DND-41 (cell line): ENCODE data around the gene ANKRD11.
"Not testable (repeated sequence)": the region's sequence is repeated elsewhere in the genome, so short reads cannot be mapped to it uniquely, and the experiment has no call there.

Experiments used
- ATAC-seq: fragments of 200-7000 bp; cut with Tn5 transposase; 3 replicates; pipeline ENCODE4 v1.9.1; 2021; ENCODE audit warnings: low read depth; ENCODE audit not compliant: insufficient read depth
- DNase-seq: peaks from one replicate; pipeline ENCODE4 v3.0.0-alpha.2; 2020
- H2AFZ ChIP-seq: 2 replicates; pipeline ENCODE4 v1.6.0; 2012; ENCODE audit warnings: low read depth, low read length
- H3K27ac ChIP-seq: 2 replicates; pipeline ENCODE4 v1.5.1; 2012; ENCODE audit warnings: low read length, inconsistent platforms
- H3K27me3 ChIP-seq: fragments of 200-600 bp; sonication (generic); 2 replicates; pipeline ENCODE4 v1.6.0; 2012; ENCODE audit warnings: low read length, mild to moderate bottlenecking, inconsistent platforms; ENCODE audit not compliant: insufficient read depth, poor library complexity
- H3K36me3 ChIP-seq: 2 replicates; pipeline ENCODE4 v1.5.1; 2012; ENCODE audit warnings: low read length, inconsistent platforms; ENCODE audit not compliant: insufficient read depth
- H3K4me1 ChIP-seq: 2 replicates; pipeline ENCODE4 v1.5.1; 2012; ENCODE audit warnings: mild to moderate bottlenecking, low read length; ENCODE audit not compliant: insufficient read depth
- H3K4me2 ChIP-seq: 2 replicates; pipeline ENCODE4 v1.6.0; 2012; ENCODE audit warnings: mild to moderate bottlenecking, moderate library complexity, low read length, inconsistent platforms; ENCODE audit not compliant: insufficient read depth
- H3K4me3 ChIP-seq, 2 experiments: fragments of 200-600 bp in 1 of 2; shearing (Covaris generic) in 1 of 2; 2 replicates each; pipeline ENCODE4 v1.5.1; 2012 to 2016; ENCODE audit warnings: inconsistent platforms in 2 of 2, low read length in 2 of 2, mild to moderate bottlenecking in 2 of 2, low read depth in 1 of 2, moderate library complexity in 1 of 2
- H3K79me2 ChIP-seq: 2 replicates; pipeline ENCODE4 v1.6.0; 2012; ENCODE audit warnings: low read length, inconsistent platforms; ENCODE audit not compliant: insufficient read depth
- H3K9ac ChIP-seq: 2 replicates; pipeline ENCODE4 v1.6.0; 2012; ENCODE audit warnings: low read depth, mild to moderate bottlenecking, inconsistent platforms, low read length, moderate library complexity
- H3K9me3 ChIP-seq: 2 replicates; pipeline ENCODE4 v1.5.1; 2012; ENCODE audit warnings: low read length, moderate library complexity, mild to moderate bottlenecking, inconsistent platforms; ENCODE audit not compliant: insufficient read depth, severe bottlenecking
- H4K20me1 ChIP-seq: 2 replicates; pipeline ENCODE4 v1.6.0; 2012; ENCODE audit warnings: low read length; ENCODE audit not compliant: insufficient read depth
- EZH2 ChIP-seq: IDR thresholded peaks from 3 replicates; pipeline ENCODE4 v1.6.1; 2012; ENCODE audit warnings: borderline replicate concordance, low read depth, mild to moderate bottlenecking, moderate library complexity, low read length, inconsistent platforms; ENCODE audit not compliant: severe bottlenecking
- TF ChIP-seq, protein P1 (sequence below): IDR thresholded peaks from 2 replicates; pipeline ENCODE4 v1.5.1; 2012; ENCODE audit warnings: borderline replicate concordance, low read length, moderate library complexity, mild to moderate bottlenecking; ENCODE audit not compliant: poor library complexity, severe bottlenecking; ENCODE audit errors: extremely low read depth

The ANKRD11 gene

GRCh38 chr16:89430436-89431157, 59.8 kb downstream of the ANKRD11 start:
- no peak overlapping the region for H3K27ac ChIP-seq
- H3K4me2 ChIP-seq: no peak overlapping the region

GRCh38 chr16:89428605-89429004, 61.8 kb downstream of the ANKRD11 start:
- not testable (repeated sequence) for H2AFZ ChIP-seq, DNase-seq, H3K27me3 ChIP-seq, H3K27ac ChIP-seq, H3K9me3 ChIP-seq, H3K4me2 ChIP-seq, H3K9ac ChIP-seq, H3K4me1 ChIP-seq, H3K4me3 ChIP-seq, ATAC-seq
- Histone ChIP-seq H3K36me3 (peaks cover 53% of the 10 kb centered on the region), H3K79me2 (peaks cover 87% of the 10 kb centered on the region), H4K20me1 (peaks cover 85% of the 10 kb centered on the region)

More at GRCh38 chr16:89430436-89431157, 59.8 kb downstream of the ANKRD11 start:
- no peaks in the 10 kb centered on the region for H3K4me1 ChIP-seq
- no peak for DNase-seq
- TF ChIP-seq, protein P1, sequence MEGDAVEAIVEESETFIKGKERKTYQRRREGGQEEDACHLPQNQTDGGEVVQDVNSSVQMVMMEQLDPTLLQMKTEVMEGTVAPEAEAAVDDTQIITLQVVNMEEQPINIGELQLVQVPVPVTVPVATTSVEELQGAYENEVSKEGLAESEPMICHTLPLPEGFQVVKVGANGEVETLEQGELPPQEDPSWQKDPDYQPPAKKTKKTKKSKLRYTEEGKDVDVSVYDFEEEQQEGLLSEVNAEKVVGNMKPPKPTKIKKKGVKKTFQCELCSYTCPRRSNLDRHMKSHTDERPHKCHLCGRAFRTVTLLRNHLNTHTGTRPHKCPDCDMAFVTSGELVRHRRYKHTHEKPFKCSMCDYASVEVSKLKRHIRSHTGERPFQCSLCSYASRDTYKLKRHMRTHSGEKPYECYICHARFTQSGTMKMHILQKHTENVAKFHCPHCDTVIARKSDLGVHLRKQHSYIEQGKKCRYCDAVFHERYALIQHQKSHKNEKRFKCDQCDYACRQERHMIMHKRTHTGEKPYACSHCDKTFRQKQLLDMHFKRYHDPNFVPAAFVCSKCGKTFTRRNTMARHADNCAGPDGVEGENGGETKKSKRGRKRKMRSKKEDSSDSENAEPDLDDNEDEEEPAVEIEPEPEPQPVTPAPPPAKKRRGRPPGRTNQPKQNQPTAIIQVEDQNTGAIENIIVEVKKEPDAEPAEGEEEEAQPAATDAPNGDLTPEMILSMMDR: no peak
- no peak for TF ChIP-seq EZH2
- H3K4me3 ChIP-seq: no peak overlapping the region
- H3K36me3 ChIP-seq: peaks cover 43% of the 10 kb centered on the region
- ATAC-seq: no peak
- no peak overlapping the region for H2AFZ ChIP-seq
- no peak overlapping the region for H3K9ac ChIP-seq
- H3K27me3 ChIP-seq: no peaks in the 10 kb centered on the region
- no peaks in the 10 kb centered on the region for H3K9me3 ChIP-seq
- peaks cover 87% of the 10 kb centered on the region for H3K79me2 ChIP-seq
- peaks cover 85% of the 10 kb centered on the region for H4K20me1 ChIP-seq

GRCh38 chr16:89426736-89427530, 63.4 kb downstream of the ANKRD11 start:
- peaks cover 87% of the 10 kb centered on the region for H3K79me2 ChIP-seq
- DNase-seq (no peak), ATAC-seq (no peak)
- H3K4me2 ChIP-seq: no peak overlapping the region
- H2AFZ ChIP-seq: no peak overlapping the region
- no peak for TF ChIP-seq EZH2
- TF ChIP-seq, protein P1: no peak
- peaks cover 85% of the 10 kb centered on the region for H4K20me1 ChIP-seq
- H3K9me3 ChIP-seq: no peaks in the 10 kb centered on the region
- H3K27me3 ChIP-seq: no peaks in the 10 kb centered on the region
- H3K4me1 ChIP-seq: no peaks in the 10 kb centered on the region
- H3K4me3 ChIP-seq: no peak overlapping the region
- peaks cover 60% of the 10 kb centered on the region for H3K36me3 ChIP-seq
- H3K27ac ChIP-seq: no peak overlapping the region
- no peak overlapping the region for H3K9ac ChIP-seq

- Histone ChIP-seq H3K4me1 (no peaks in the 10 kb centered on the region), H3K9ac (no peak overlapping the region), H3K4me3 (no peak overlapping the region), H3K9me3 (no peaks in the 10 kb centered on the region), H3K27ac (no peak overlapping the region), H4K20me1 (peaks cover 84% of the 10 kb centered on the region), H3K27me3 (no peaks in the 10 kb centered on the region), H3K79me2 (peaks cover 86% of the 10 kb centered on the region), H3K4me2 (no peak overlapping the region), H3K36me3 (peaks cover 61% of the 10 kb centered on the region), H2AFZ (no peak overlapping the region)
- DNase-seq (no peak), ATAC-seq (no peak)
- no peak for TF ChIP-seq EZH2
- TF ChIP-seq, protein P1: no peak
These were observed 64.8 kb downstream of the ANKRD11 start for GRCh38 chr16:89425523-89425922.
